ENCODE measurements around the gene PDCD4. TPM values are rescaled to one million over a fixed set of nuclear protein-coding genes. Genes with fewer than 3 reads are reported as not detected.

Gene PDCD4
- total and polyA plus RNA-seq, 2 of the 13 experiments (the other 11 are each of a cell fraction or from before 2014, with no cell fraction given): 22.8 to 56.2 TPM

- no peak for TF ChIP-seq ZBTB49 (CRISPR knock-in tag; IDR thresholded peaks at IDR 0.05; ENCODE audit: borderline replicate concordance)
- no peak for TF ChIP-seq PHF8 (CRISPR knock-in tag; IDR thresholded peaks at IDR 0.05)
- TF ChIP-seq ZZZ3 (CRISPR knock-in tag; IDR thresholded peaks at IDR 0.05; ENCODE audit: borderline replicate concordance): no peak
Observed at GRCh38 chr10:110883924-110884323, 12.2 kb downstream of the PDCD4 start (continued).

- POLR2A ChIA-PET: no interaction called here
- TF ChIP-seq ZNF660 (CRISPR knock-in tag; IDR thresholded peaks at IDR 0.05; ENCODE audit: borderline replicate concordance, low read depth) (no peak), NFKBIZ (CRISPR knock-in tag; IDR thresholded peaks at IDR 0.05) (no peak), ZNF572 (CRISPR knock-in tag; IDR thresholded peaks at IDR 0.05) (no peak), BCLAF1 (IDR thresholded peaks at IDR 0.05) (no peak), EHMT2 (IDR thresholded peaks at IDR 0.05; ENCODE audit: borderline replicate concordance, low read depth, low read length) (no peak), SMARCE1 (IDR thresholded peaks at IDR 0.05; ENCODE audit: borderline replicate concordance) (no peak), ARID4A (CRISPR knock-in tag; IDR thresholded peaks at IDR 0.05; ENCODE audit: borderline replicate concordance) (no peak), ZNF790 (CRISPR knock-in tag; IDR thresholded peaks at IDR 0.05; ENCODE audit: borderline replicate concordance) (no peak), AHR (CRISPR knock-in tag; IDR thresholded peaks at IDR 0.05) (no peak), ZNF879 (CRISPR knock-in tag; IDR thresholded peaks at IDR 0.05) (no peak)
Observed at GRCh38 chr10:110885932-110886674, 14.4 kb downstream of the PDCD4 start.

More at GRCh38 chr10:110885932-110886674, 14.4 kb downstream of the PDCD4 start:
- intact Hi-C loops (cut with micrococcal nuclease; ENCODE audit: unreplicated experiment) (no loop called here), in situ Hi-C loops (cut with HindIII; ENCODE audit: extremely low pct_ligation_motif_present, low pct_unique_long_range_greater_than_20kb) (loop anchor here (25.0 kb wide), 1 partner anchor 274 kb away; no protein-coding TSS in a partner anchor)
- Histone ChIP-seq H3K4me2 (ENCODE audit: low read depth, low read length) (no peak overlapping the region), H3K9ac (ENCODE audit: insufficient read depth, low read depth, low read length) (no peak overlapping the region), H3K36me3 (replicated peaks in 1 of 2; ENCODE audit: control insufficient read depth in 1 of 2, insufficient read depth in 2 of 2, low read length in 2 of 2) (peaks cover 2 to 58% of the 10 kb centered on the region in 2 experiments; a peak in 4 of 5 replicates), H4K20me1 (ENCODE audit: insufficient read depth, low read length) (no peaks in the 10 kb centered on the region), H3K4me3 (replicated peaks in 1 of 3; ENCODE audit: insufficient read depth in 1 of 3, low read depth in 2 of 3, low read length in 3 of 3) (no peak overlapping the region), H3K4me1 (ENCODE audit: insufficient read depth, low read length) (peaks cover 8% of the 10 kb centered on the region), H2AFZ (ENCODE audit: low read length) (no peak overlapping the region), H3K9me3 (ENCODE audit: low read length) (no peaks in the 10 kb centered on the region), H3K27ac (ENCODE audit: extremely low read length, insufficient read depth, low read length) (no peak overlapping the region), H3K27me3 (ENCODE audit: control insufficient read depth in 1 of 2, insufficient read depth in 2 of 2, low read length in 2 of 2) (no peaks in the 10 kb centered on the region), H3K79me2 (ENCODE audit: insufficient read depth, low read length) (no peaks in the 10 kb centered on the region)
- FAIRE-seq (no peak), DNase-seq (ENCODE audit: low spot score) (peak; percentile 48), ATAC-seq (no peak)
- BruUV-seq (replicated peaks): no TSS peak
- CTCF ChIA-PET (ENCODE audit: low intra/inter-chr PET ratio, low total read pairs): no interaction called here
- 60% methylated on average over 5 of the region's 5 CpGs for WGBS (ENCODE audit: low lambda C conversion rate)
